DLD1 (cell line): ENCODE data around the gene LRCH1.

Experiments
- in situ Hi-C: cut with HindIII; loops from 2 replicates; pipeline ENCODE4 v1.10.0; 2017; ENCODE audit warnings: low sequenced_read_pairs

The LRCH1 gene

DNA sequence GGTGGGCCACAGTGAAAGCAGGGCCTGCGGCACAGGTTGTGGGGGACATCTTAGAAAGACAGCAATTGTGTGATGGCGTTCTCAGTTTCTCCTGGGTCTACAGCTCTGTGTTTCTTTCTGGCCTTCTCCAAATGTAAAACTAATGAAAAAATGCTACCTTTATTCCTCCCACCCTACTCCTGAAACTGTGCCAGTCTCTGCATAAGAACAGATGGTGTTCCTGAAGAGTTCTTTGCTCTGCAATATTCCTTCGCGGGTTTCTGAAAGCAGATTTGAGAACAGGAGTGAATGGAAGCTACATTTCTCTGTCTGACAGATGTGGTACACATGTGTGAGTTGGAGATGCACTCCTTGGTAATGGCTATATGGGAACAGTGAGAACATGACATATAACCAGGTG, 18.0 kb upstream of the LRCH1 start:
- in situ Hi-C loops: no loop called here

DNA sequence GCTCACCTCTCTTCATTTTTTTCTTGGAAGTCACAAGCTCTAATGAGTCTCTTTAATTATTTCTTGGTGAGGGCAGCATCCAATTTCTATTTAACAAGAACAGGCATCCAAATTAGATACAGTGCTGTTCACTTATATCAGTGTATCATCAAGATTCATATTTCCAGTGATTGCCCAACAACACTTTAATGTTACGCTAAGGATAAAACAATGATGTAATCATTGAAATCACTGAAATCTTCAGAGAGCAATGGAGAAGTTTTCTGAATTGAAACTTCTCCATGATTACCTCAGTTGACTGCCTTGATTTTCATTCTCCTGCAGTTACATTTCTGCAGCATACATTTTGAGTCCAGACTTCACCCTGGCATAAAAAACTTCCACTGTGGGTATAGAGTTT, 17.1 kb upstream of the LRCH1 start:
- in situ Hi-C loops: no loop called here

DNA sequence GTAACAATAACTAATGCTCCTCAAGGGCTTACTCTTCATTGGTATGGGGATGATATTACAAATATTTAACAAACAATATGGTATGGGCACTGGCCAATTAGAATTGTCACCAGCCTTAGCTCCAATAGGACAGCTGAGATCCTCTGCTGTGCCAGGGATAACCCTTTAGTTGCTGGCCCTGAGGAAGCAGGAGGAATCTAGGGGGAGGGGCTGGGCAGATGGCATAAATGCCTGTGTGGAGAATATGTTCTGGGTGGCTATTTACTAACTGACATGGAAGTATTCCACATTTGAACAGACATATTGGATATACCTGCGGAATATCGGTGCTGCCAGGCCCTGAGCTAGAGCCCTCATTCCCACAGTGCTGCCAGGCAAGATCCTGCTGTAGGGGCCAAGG, 16.6 kb upstream of the LRCH1 start:
- in situ Hi-C loops: no loop called here

DNA sequence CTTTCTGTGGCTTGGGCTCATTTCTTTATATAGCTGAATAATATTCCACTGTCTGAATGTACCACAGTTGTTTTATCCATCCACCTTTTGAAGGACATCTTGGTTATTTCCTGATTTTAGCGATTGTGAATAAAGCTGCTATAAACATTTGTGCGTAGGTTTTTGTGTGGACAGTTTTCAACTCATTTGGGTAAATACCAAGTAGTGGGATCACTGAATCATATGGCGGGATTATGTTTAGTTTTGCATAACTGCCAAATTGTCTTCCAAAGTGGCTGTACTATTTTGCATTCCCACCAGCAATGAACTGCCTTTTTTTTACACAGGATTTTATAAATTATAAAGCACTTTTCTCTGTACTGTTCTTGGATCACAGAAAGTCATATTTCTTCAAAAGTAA, 13.7 kb upstream of the LRCH1 start:
- in situ Hi-C loops: no loop called here

DNA sequence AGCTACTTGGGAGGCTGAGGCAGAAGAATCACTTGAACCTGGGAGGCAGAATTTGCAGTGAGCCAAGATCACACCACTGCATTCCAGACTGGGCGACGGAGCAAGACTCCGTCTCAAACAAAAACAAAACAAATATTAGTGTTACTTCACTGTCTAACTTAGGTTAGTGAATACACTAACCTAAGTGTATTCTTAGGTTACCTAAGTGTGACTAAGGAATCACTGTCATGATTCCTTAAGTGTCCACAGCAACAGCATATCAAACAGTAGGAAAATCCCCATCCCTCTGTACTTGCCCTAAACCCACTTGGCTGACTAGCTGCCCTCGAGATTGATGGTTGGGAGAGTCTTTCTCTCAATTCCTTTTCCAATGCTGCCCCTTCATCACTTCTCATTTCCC, 11.8 kb upstream of the LRCH1 start:
- in situ Hi-C loops: no loop called here

DNA sequence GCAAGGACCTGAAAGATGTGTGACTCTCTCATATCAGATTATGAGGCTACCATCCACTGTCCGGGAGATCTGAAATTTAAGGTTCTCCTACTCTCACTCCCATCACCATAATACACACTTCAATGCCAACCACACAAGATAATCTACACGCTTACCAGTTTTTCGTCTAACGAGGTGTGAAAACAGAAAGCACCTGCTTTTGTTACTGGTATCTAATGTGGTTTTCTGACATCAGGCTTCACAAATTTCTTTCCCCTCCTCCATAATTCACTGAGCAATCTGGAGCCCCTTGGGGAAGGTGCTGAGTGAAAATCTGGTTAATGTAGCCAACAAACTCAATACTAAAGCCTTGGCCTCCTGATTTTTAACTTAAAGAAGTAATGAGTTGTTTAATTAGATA, 10.1 kb upstream of the LRCH1 start:
- in situ Hi-C loops: no loop called here

DNA sequence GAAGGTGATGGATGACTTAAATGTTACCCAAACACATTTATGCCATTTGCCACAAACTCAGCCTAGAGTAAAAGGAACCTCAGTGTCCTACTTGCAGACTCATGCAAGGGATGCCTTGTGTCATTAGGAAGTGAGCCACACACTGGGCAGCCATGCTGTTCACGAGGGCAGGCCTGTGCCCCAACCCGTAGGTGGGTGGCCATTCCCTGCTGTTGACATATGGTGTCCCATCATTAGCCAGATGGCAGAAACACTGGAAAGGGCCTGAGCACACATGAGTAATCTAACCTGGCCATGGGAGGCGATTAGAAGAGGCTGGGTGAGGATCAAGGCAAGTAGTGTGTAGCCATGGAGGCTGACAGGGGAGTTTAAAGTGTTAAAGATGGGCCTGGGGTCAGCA, 9.7 kb upstream of the LRCH1 start:
- in situ Hi-C loops: no loop called here

DNA sequence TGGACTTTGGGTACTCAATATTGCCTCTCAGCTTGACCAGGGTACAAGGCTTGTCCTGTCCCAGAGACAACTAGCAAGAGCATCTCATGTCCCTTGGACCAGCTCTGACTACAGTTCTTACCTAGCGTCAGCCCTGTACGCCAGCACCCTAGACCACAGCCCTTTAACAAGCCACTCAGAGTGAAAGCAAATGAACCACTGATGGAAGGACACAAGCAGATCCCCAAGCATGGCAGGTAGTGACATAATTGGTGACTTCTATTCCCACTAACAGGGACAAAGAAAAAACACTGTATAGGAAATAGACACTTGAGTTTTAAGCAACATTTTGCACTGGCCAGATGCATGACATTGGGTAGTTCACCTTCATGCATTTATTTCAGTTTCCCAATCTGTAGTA, 8.8 kb upstream of the LRCH1 start:
- in situ Hi-C loops: no loop called here

DNA sequence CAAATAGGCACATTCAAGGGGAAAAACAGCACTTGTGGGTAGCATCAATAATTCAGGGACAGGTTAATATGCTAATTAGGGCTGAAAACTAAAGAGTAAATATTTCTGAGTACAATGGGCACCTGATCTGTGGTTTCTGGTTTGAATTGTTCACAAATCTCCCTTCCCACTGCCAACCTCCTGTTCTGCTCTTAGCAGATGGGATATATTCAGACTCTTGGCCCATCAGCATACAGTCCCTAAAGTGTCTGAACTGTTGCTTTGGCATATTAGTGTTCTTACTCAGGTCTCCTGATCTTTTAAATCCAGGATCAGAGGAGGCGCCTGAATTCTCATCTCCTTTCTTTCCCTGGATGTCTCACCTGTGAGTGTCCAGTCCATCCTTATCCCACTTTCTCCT, 8.2 kb upstream of the LRCH1 start:
- in situ Hi-C loops: no loop called here

DNA sequence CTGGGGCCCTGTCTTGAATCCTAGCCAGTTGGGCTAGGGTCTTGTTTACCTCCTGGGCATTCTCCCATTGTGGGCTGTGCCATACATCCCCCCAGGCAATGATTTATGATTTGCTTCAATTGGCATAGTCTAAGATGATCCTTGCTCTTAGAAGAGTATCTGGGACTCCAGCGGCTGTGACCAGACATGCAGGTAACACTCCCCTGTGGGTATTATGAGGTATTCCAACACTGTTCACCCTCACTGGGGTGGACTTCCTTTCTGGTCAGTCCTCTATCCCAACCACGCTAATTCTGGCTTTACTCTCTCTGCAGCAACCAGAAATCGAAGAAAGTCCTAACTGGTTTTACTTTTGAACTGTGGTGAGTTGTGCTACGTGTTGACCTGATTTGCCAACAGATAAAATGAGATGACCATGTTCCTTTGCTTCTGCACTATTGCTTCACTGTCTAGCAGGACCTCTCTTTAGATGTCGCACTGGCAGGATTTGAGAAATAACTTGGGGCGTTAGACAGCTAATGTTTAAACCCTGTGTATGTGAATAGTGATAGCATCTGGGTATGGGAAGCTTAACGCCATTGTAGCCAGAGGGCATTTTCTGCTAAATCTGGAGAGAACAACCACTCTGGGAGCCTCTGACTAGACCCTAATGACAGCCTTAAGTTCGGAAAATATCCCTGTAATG, 6.7 kb upstream of the LRCH1 start:
- in situ Hi-C loops: no loop called here

DNA sequence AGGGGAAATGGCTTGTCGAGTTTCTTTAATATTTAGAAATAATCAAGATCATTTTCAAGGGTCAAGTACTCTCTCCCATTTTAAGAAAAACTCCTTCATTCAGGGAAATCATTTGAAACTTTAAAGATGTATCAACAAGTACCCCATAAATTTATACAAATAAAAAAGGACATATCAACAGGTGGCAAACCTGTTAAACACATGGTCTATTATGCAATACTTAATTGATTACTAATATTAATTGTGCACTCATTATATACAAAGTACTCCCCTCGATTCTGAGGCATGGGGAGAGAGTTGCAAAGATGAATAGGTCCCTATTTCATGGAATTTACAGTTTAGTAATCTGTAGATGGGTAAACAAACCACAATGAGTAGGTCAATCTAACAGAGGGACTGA, 2.1 kb upstream of the LRCH1 start:
- in situ Hi-C loops: no loop called here

DNA sequence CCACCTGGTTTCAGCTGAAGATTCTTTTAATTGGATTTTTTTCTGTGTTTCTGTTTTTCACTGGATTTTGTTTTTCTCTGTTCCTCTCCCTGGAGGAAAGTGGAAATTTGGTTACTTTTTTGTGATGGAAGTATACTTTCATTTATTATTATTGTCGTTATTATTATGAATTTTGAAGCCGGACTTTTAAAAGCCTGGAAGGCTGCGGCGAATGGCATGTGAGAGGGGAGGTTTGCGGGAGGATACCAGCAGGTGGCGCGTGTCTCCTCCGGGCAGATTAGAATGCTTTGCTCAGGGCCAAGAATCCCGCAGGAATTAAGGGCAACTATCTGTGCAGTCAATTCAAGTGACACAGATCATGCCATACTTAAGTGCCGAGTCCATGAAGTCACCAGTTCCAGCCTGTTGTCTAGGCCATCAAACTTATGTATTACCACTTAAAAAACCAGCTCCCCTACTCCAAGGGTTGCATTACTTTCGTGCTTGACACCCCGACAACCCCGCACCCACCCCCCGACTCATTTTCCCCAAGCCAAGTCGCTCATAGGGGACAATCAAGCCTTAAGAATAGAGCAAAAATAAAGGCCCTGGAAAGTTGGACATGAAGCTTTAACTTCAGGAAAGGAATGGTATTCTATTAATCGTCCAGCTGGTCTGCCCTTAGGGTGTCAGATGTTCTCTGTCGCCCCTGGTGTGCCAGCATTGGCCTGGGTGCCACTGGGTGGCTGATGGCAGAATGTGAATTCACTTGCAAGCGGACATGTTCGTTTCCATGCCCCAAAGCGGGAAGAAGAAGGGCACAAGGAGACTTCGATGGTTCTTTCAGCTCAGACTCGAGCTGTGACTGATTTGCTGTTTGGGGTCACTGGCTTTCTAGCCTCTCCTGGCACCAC, 1.3 kb upstream of the LRCH1 start:
- in situ Hi-C loops: no loop called here

DNA sequence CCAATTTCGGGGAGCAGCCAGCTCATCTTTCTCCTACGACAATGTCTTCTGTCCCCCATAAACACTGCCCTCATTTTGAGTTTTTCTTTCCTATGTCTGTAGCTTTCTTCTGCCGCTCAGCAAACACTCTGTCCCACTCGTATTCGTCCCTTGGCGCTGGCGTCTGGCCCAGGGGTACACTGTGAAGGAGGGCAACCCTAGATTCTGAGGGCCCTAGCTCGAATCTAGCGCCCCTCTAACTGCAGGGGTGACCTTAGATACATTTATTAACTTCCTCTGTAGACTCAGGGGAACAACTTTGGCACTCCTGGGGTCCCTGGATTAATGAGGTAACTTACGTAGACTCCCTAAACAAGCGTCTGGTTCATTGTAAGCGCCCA, 677 bp upstream of the LRCH1 start:
- in situ Hi-C loops: no loop called here

DNA sequence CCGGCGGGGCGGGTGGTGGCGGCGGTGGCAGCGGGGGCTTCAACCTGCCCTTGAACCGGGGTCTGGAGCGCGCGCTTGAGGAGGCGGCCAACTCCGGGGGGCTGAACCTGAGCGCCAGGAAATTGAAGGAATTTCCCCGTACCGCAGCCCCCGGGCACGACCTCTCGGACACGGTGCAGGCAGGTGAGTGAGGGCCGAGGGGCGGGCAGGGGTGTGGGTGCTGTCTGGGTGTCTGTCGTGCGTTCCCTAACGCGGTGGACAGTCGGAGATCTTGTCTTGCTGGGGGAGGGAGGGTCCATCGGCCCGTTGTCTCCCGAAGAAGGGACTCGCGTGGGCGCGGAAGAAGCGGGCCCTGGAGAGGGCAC, 533 bp downstream of the LRCH1 start:
- in situ Hi-C loops: no loop called here

DNA sequence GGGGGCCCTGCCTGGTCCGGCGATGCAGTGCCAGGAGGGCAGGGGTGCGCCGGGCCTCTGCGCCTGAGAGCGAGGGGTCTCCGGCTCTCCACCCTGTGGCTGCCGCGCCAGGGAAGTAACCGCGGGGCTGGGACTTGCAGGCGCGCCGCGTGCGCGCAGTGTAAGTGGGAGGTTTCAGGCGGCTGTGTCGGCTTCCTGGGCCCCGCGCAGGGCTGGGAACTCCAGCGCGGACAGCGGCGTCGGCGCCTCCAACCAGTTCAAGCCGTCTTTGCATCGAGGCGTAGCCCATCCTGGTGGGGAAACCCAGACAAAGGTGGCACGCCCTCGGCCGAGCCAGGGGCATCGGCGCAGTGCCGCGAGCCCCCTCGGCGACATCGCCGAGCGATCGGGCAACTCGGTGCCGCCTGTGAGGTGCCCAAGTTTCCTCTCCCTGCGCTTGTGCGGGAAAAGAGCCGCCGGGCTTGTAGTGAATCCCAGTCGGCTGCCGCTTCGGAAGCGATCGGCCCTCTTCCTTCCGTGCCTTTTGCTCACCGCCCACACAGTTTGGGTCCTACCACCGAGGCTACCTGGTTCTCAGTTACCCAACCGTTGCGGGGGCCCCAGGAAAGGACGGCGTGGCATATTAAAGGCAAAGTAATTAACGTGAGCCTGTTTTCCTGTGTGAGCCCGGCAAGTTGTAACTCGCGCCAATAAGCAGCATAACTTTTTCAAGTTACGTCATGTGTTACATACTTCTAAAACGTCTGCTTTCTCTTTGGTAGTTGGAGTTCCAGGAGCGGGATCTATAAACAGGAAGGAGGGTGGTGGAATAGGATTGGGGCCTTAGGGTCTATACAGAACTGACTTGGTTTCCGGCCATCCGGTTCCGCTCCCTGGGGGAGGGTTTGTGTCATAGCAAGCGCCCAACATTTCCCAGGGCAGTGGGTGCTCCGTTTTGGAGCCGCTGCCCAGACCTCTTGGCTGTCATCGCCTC, 1.2 kb downstream of the LRCH1 start:
- in situ Hi-C loops: no loop called here

DNA sequence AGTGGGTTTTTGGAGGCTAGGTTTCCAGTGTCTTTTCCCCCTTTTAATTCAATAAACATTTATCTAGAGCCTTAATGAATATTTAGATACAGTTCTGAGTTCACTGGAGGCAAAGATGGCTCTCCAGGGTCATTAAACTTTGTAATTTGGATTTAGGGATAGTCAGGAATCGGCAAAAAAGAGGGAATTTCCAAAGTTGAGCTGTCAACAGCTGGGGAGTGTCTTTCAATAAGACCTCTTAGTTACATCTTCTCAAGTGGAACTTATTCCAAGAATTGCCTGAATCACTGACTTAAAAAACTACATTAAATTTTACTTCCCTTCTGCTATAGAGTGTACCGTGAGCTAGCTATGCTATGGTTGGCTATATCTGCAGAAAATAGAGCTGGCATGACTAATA, 2.0 kb downstream of the LRCH1 start:
- in situ Hi-C loops: no loop called here

DNA sequence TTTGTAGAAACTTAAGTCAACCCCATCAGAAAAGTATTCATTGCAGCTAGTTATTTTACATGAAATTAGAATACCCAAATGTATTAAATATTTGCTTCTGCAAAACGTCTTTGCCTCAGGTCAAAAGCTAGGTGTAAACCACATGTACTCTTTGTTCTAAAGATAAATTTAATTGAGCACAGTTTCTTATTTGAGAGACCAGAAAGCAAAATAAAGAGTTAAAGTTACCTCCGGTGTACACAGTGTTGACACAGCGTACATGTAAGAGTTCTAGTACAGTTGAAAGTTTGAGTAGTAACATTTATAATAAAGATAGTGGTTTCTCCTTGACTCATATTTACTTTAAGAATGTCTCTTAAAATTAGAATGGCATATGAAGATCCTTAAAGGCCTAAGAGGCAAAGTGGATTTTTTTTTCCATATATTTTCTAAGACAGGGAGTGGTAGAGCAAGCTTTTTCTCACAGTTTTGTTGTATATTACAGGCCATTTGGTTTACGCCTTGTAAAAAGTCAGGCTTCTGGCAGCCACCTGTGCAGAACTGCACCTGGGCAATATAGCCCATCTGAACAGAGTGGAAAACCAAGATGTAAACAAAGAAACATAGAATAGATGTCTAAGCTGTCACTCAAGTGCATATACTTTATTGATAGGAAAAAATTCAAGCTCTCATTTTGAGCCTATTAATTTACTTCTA, 2.9 kb downstream of the LRCH1 start:
- in situ Hi-C loops: no loop called here

DNA sequence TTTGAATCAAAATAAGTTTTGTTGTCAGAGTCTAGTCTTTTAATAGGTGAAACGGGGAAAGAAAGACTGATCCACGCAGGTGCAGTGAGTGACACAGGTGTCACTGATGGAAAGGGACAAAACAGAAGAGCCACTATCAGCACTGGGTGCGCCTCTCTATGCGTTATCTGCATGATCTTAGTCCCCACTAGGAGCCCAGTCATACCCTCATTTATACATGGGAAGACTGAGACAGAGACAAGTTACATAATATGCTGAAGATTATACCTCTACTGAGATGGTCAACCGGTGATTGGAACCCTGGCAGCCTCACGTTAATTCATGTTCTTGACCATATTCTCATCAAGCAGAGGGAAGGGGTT, 3.4 kb downstream of the LRCH1 start:
- in situ Hi-C loops: no loop called here

DNA sequence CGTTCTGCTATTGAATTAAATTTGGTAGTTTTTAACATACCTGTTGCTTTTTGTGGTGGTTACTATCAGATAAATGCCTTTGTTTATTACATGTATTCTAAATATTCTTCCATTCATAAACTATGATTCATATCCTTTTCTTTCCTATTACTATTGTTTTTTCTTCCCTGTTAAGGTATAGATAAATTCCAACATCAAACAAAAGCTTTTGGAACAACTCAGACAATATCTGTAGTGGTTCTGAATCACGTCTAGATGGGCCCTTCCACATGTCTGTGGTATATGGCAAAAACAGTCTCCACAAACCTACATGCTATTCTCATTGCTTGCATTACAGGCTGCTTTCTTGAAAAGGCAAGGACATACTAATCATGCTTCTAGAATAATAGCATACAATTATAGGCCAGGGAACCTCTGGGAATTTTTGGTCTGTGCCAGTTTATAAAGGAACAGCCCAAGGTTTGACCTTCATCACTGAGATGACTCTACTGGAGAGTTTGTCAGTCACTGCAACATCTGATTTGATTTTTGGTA, 6.4 kb downstream of the LRCH1 start:
- in situ Hi-C loops: no loop called here

DNA sequence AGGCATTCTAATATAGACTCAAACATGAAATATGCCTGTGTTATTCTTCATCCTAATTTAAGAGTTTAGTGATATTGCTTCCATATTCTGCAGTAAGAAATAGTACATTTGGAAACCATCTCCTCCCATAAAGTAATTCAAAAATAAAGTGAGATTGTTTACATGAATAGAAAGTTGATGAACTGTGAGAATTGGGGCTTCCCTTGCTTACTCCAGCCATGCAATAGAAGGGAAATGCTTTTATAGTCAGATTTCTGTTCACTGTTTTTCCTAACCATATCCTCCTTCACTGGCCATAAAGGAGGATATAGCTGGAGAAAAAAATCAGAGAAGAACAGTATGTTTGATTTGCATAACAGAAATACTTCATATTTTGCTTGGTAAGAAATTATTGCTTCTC, 7.8 kb downstream of the LRCH1 start:
- in situ Hi-C loops: no loop called here

DNA sequence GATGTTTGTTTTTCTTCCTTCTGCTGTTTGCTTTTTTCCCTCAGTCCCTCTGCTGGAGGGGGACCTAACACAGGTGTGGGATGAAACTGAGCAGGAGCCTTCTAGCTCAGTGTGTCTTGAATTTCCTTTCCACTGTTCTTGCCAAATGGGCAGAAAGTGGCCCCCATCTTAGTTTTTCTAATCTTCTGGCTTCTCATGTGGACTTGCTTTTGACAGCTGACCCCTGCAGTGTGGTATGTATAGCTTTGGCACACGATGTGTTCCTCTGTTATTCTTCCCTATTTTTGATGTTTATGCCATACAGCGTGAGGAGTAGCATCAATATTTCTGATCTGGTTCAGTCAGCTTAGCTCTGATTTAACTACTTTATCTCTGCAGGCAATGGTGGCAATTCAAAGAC, 8.3 kb downstream of the LRCH1 start:
- in situ Hi-C loops: no loop called here
